ENCODE data around the gene AFMID.

The AFMID gene

GRCh38 chr17:78224231-78225087 is 37.3 kb downstream of the AFMID start:
- H3K4me3 ChIP-seq (ENCODE audit: low read length), result no peak overlapping the region
- no peaks in the 10 kb centered on the region for H3K27me3 ChIP-seq (replicated peaks; ENCODE audit: insufficient read depth, low read length)
- H3K36me3 ChIP-seq (replicated peaks; ENCODE audit: insufficient read depth, low read length), result peaks cover 4% of the 10 kb centered on the region; the same call in 1 of the 2 replicates
- H3K79me2 ChIP-seq (ENCODE audit: low read length), result peaks cover 9% of the 10 kb centered on the region; the same call in 1 of the 2 replicates
- DNase-seq, result no peak
- no peak for TF ChIP-seq EZH2 (optimal IDR thresholded peaks at IDR 0.05; ENCODE audit: low read depth, low read length)
- TF ChIP-seq CTCF (IDR thresholded peaks at IDR 0.05; ENCODE audit: low read length), result no peak
- TF ChIP-seq EZH2phosphoT487 (IDR thresholded peaks at IDR 0.05; ENCODE audit: low read length), result no peak
- no peak overlapping the region for H3K9ac ChIP-seq (ENCODE audit: low read length)
- H3K4me1 ChIP-seq (ENCODE audit: low read length), result no peaks in the 10 kb centered on the region
- H3K9me2 ChIP-seq (replicated peaks; ENCODE audit: insufficient read depth, low read length), result no peaks in the 10 kb centered on the region
- no peaks in the 10 kb centered on the region for H4K20me1 ChIP-seq (ENCODE audit: insufficient read depth, low read length)
- no peak overlapping the region for H3K27ac ChIP-seq (ENCODE audit: low read length)
- no peak overlapping the region for H3K4me2 ChIP-seq (ENCODE audit: low read depth, low read length)
- H3F3A ChIP-seq (ENCODE audit: insufficient read depth, low read length), result 0 out of 2 replicates have a peak, but pooled peaks cover 15% of the 10 kb centered on the region
- no peaks in the 10 kb centered on the region for H3K9me3 ChIP-seq (replicated peaks; ENCODE audit: insufficient read depth, low read length)
- no peak overlapping the region for H2AFZ ChIP-seq (ENCODE audit: low read length)

GRCh38 chr17:78225088-78225865 is 38.1 kb downstream of the AFMID start:
- Histone ChIP-seq H3K27me3 (replicated peaks; ENCODE audit: insufficient read depth, low read length) (peaks cover 4% of the 10 kb centered on the region), H3K9ac (ENCODE audit: low read length) (no peak overlapping the region), H3K79me2 (ENCODE audit: low read length) (peaks cover 4% of the 10 kb centered on the region; the same call in 1 of the 2 replicates), H3K4me1 (ENCODE audit: low read length) (no peaks in the 10 kb centered on the region), H2AFZ (ENCODE audit: low read length) (no peak overlapping the region), H3K36me3 (replicated peaks; ENCODE audit: insufficient read depth, low read length) (0 out of 2 replicates have a peak, but pooled peaks cover 4% of the 10 kb centered on the region), H3K9me2 (replicated peaks; ENCODE audit: insufficient read depth, low read length) (no peaks in the 10 kb centered on the region), H3K4me3 (ENCODE audit: low read length) (no peak overlapping the region), H3K27ac (ENCODE audit: low read length) (no peak overlapping the region), H3F3A (ENCODE audit: insufficient read depth, low read length) (0 out of 2 replicates have a peak, but pooled peaks cover 15% of the 10 kb centered on the region), H4K20me1 (ENCODE audit: insufficient read depth, low read length) (no peaks in the 10 kb centered on the region), H3K9me3 (replicated peaks; ENCODE audit: insufficient read depth, low read length) (no peaks in the 10 kb centered on the region), H3K4me2 (ENCODE audit: low read depth, low read length) (no peak overlapping the region)
- no peak for DNase-seq
- TF ChIP-seq EZH2 (optimal IDR thresholded peaks at IDR 0.05; ENCODE audit: low read depth, low read length) (no peak), CTCF (IDR thresholded peaks at IDR 0.05; ENCODE audit: low read length) (no peak), EZH2phosphoT487 (IDR thresholded peaks at IDR 0.05; ENCODE audit: low read length) (no peak)

- Histone ChIP-seq H3K4me2 (ENCODE audit: low read depth, low read length) (no peak overlapping the region), H3K4me1 (ENCODE audit: low read length) (no peaks in the 10 kb centered on the region), H3K4me3 (ENCODE audit: low read length) (no peak overlapping the region), H3K27me3 (replicated peaks; ENCODE audit: insufficient read depth, low read length) (peaks cover 14% of the 10 kb centered on the region), H2AFZ (ENCODE audit: low read length) (no peak overlapping the region), H4K20me1 (ENCODE audit: insufficient read depth, low read length) (no peaks in the 10 kb centered on the region), H3F3A (ENCODE audit: insufficient read depth, low read length) (0 out of 2 replicates have a peak, but pooled peaks cover 15% of the 10 kb centered on the region), H3K9me2 (replicated peaks; ENCODE audit: insufficient read depth, low read length) (no peaks in the 10 kb centered on the region), H3K79me2 (ENCODE audit: low read length) (no peaks in the 10 kb centered on the region), H3K9ac (ENCODE audit: low read length) (no peak overlapping the region), H3K9me3 (replicated peaks; ENCODE audit: insufficient read depth, low read length) (no peaks in the 10 kb centered on the region), H3K36me3 (replicated peaks; ENCODE audit: insufficient read depth, low read length) (0 out of 2 replicates have a peak, but pooled peaks cover 4% of the 10 kb centered on the region), H3K27ac (ENCODE audit: low read length) (no peak overlapping the region)
- DNase-seq, result no peak
- TF ChIP-seq EZH2 (optimal IDR thresholded peaks at IDR 0.05; ENCODE audit: low read depth, low read length), result no peak
- TF ChIP-seq EZH2phosphoT487 (IDR thresholded peaks at IDR 0.05; ENCODE audit: low read length), result no peak
- no peak for TF ChIP-seq CTCF (IDR thresholded peaks at IDR 0.05; ENCODE audit: low read length)
These were observed 39.0 kb downstream of the AFMID start for GRCh38 chr17:78226055-78226758.
